HCT116 (cell line): Measurements from ENCODE around the gene FUOM. TPM values are rescaled to one million over a fixed set of nuclear protein-coding genes. Genes with fewer than 3 reads are reported as not detected.

Experiments used
- ATAC-seq: fragments of 200-7000 bp; cut with Tn5 transposase; 2 replicates; pipeline ENCODE4 v1.9.1; 2020; ENCODE audit warnings: mild to moderate bottlenecking, moderate library complexity
- BruUV-seq: library from RNA; stranded (reverse); fragments of 400-500 nt; replicated peaks from 2 replicates; lab custom pipeline; 2021; lab: Mats Ljungman, UMichigan
- CTCF ChIA-PET: fragments of 300-600 bp; sonication (Branson Sonifier 250); formaldehyde crosslinking; loops from one replicate; lab custom pipeline; 2021; ENCODE audit warnings: antibody characterized with exemption; lab: Charles Lee
- POLR2A ChIA-PET: fragments of 300-600, 350-600 bp; sonication (Branson Sonifier 250); formaldehyde crosslinking; loops from one replicate; lab custom pipeline; 2021; ENCODE audit warnings: antibody characterized with exemption; lab: Charles Lee
- RAD21 ChIA-PET, 2 experiments: fragments of 300-600 bp; sonication (Branson Sonifier 250); formaldehyde crosslinking; loops; one replicate each; lab custom pipeline; 2023; ENCODE audit warnings: low total read pairs in 2 of 2; ENCODE audit not compliant: uncharacterized antibody in 2 of 2, unreplicated experiment in 2 of 2, low non-redundant PET in 1 of 2; lab: Charles Lee
- DNase-seq: peaks from one replicate; pipeline ENCODE4 v3.0.0-alpha.2; 2010; ENCODE audit warnings: low read depth, low spot score
- H2AFZ ChIP-seq: fragments of 200-600 bp; shearing (Covaris generic), sonication (generic); 2 replicates; pipeline ENCODE4 v1.6.1; 2017; ENCODE audit warnings: low read depth, mixed run types, mixed read lengths, antibody characterized with exemption, low read length; ENCODE audit not compliant: poor library complexity, severe bottlenecking
- H3K27ac ChIP-seq: 2 replicates; pipeline ENCODE4 v1.5.1; 2012; ENCODE audit warnings: low read depth, low read length
- H3K27me3 ChIP-seq: fragments of 200-600 bp; sonication (generic); 2 replicates; pipeline ENCODE4 v1.6.1; 2016; ENCODE audit warnings: mixed run types, low read length, mixed read lengths; ENCODE audit not compliant: insufficient read depth
- H3K36me3 ChIP-seq, 2 experiments: fragments of 200-500 bp in 1 of 2; fragments of 200-600 bp in 1 of 2; sonication (Bioruptor generic) in 1 of 2; sonication (generic) in 1 of 2; 2 replicates each; pipeline versions ENCODE4 v1.5.1 to v1.6.1; 2014 to 2016; ENCODE audit warnings: low read length in 2 of 2, inconsistent platforms in 1 of 2, mixed read lengths in 1 of 2, mixed run types in 1 of 2; ENCODE audit not compliant: insufficient read depth in 2 of 2, control insufficient read depth in 1 of 2
- H3K4me1 ChIP-seq, 2 experiments: fragments of 200-600 bp in 1 of 2; sonication (generic) in 1 of 2; 2 replicates each; pipeline versions ENCODE4 v1.5.1 to v1.6.1; 2012 to 2017; ENCODE audit warnings: low read length in 2 of 2, inconsistent platforms in 1 of 2, mild to moderate bottlenecking in 1 of 2, mixed read lengths in 1 of 2, mixed run types in 1 of 2, moderate library complexity in 1 of 2; ENCODE audit not compliant: insufficient read depth in 2 of 2, control insufficient read depth in 1 of 2
- H3K4me2 ChIP-seq: fragments of 200-600 bp; sonication (generic); 2 replicates; pipeline ENCODE4 v1.6.1; 2017; ENCODE audit warnings: mixed run types, low read length, mixed read lengths
- H3K4me3 ChIP-seq, 2 experiments: fragments of 200-600 bp in 1 of 2; sonication (generic) in 1 of 2; replicated peaks in 1 of 2; 2 replicates each; pipeline ENCODE4 v1.5.1; 2011 to 2016; ENCODE audit warnings: low read length in 2 of 2, control low read depth in 1 of 2, low read depth in 1 of 2, mild to moderate bottlenecking in 1 of 2, mixed read lengths in 1 of 2, mixed run types in 1 of 2
- H3K79me2 ChIP-seq: fragments of 200-600 bp; sonication (generic); 2 replicates; pipeline ENCODE4 v1.6.1; 2017; ENCODE audit warnings: mild to moderate bottlenecking, mixed run types, low read length, moderate library complexity, mixed read lengths; ENCODE audit not compliant: insufficient read depth
- H3K9ac ChIP-seq: fragments of 200-600 bp; sonication (generic); 2 replicates; pipeline ENCODE4 v1.6.1; 2016; ENCODE audit warnings: low read length, mixed read lengths
- H3K9me2 ChIP-seq: fragments of 200-600 bp; sonication (generic), shearing (Covaris generic); 2 replicates; pipeline ENCODE4 v1.6.1; 2017; ENCODE audit warnings: mixed run types, mild to moderate bottlenecking, moderate library complexity; ENCODE audit not compliant: insufficient read depth
- H3K9me3 ChIP-seq, 2 experiments: fragments of 200-500 bp in 1 of 2; fragments of 200-600 bp in 1 of 2; sonication (Bioruptor generic) in 1 of 2; sonication (generic) in 1 of 2; 2 replicates each; pipeline ENCODE4 v1.6.1; 2014 to 2017; ENCODE audit warnings: low read length in 2 of 2, mixed read lengths in 2 of 2, inconsistent platforms in 1 of 2, low read depth in 1 of 2, mild to moderate bottlenecking in 1 of 2, mixed run types in 1 of 2, moderate library complexity in 1 of 2; ENCODE audit not compliant: control insufficient read depth in 1 of 2, insufficient read depth in 1 of 2
- H4K20me1 ChIP-seq: fragments of 200-600 bp; sonication (generic), shearing (Covaris generic); 2 replicates; pipeline ENCODE4 v1.6.1; 2017; ENCODE audit warnings: mixed run types, mild to moderate bottlenecking, moderate library complexity; ENCODE audit not compliant: insufficient read depth
- ELF1 ChIP-seq: IDR thresholded peaks from 2 replicates; pipeline ENCODE4 v1.6.1; 2012; ENCODE audit warnings: low read depth, borderline replicate concordance
- EZH2 ChIP-seq: fragments of 200-600 bp; sonication (generic); IDR thresholded peaks from 2 replicates; pipeline ENCODE4 v1.6.1; 2017; ENCODE audit warnings: antibody characterized with exemption, mixed run types
- EZH2phosphoT487 ChIP-seq: fragments of 200-600 bp; IDR thresholded peaks from 2 replicates; pipeline ENCODE4 v1.6.1; 2018; ENCODE audit warnings: antibody characterized with exemption, borderline replicate concordance
- FOSL1 ChIP-seq: IDR thresholded peaks from 2 replicates; pipeline ENCODE4 v1.6.1; 2012; ENCODE audit warnings: low read depth
- JUND ChIP-seq: IDR thresholded peaks from 2 replicates; pipeline ENCODE4 v1.6.1; 2012
- POLR2A ChIP-seq: IDR thresholded peaks from 2 replicates; pipeline ENCODE4 v1.7.0; 2011; ENCODE audit warnings: borderline replicate concordance; ENCODE audit not compliant: insufficient read depth, insufficient read length; ENCODE audit errors: extremely low read depth
- POLR2AphosphoS5 ChIP-seq: IDR thresholded peaks from 2 replicates; pipeline ENCODE4 v1.6.1; 2011; ENCODE audit warnings: mild to moderate bottlenecking, low read depth, low read length, moderate library complexity
- RAD21 ChIP-seq: IDR thresholded peaks from 2 replicates; pipeline ENCODE4 v1.6.1; 2012; ENCODE audit warnings: low read depth, mild to moderate bottlenecking
- SP1 ChIP-seq: IDR thresholded peaks from 2 replicates; pipeline ENCODE4 v1.6.1; 2012; ENCODE audit warnings: low read depth
- TCF7L2 ChIP-seq: IDR thresholded peaks from 2 replicates; pipeline ENCODE4 v1.7.0; 2011; ENCODE audit warnings: borderline replicate concordance, inconsistent platforms; ENCODE audit not compliant: insufficient read depth, insufficient read length; ENCODE audit errors: extremely low read depth
- YY1 ChIP-seq: IDR thresholded peaks from 2 replicates; pipeline ENCODE4 v1.6.1; 2011; ENCODE audit warnings: low read length, low read depth, moderate library complexity, mild to moderate bottlenecking; ENCODE audit not compliant: insufficient replicate concordance; ENCODE audit errors: extremely low read depth
- ZBTB33 ChIP-seq: IDR thresholded peaks from 2 replicates; pipeline ENCODE4 v1.6.1; 2011; ENCODE audit warnings: mild to moderate bottlenecking, low read length, moderate library complexity; ENCODE audit not compliant: insufficient replicate concordance; ENCODE audit errors: extremely low read depth
- ZFX ChIP-seq: fragments of 450-650 bp; IDR thresholded peaks from 2 replicates; pipeline ENCODE4 v1.6.1; 2017
- ZNF274 ChIP-seq: fragments of 200-500 bp; sonication (Bioruptor generic); IDR thresholded peaks from 2 replicates; pipeline ENCODE4 v1.6.1; 2014; ENCODE audit warnings: mild to moderate bottlenecking, low read depth, low read length, inconsistent platforms
- intact Hi-C: fragments of 100-400 bp; cut with micrococcal nuclease; formaldehyde crosslinking; loops from 2 replicates; pipeline ENCODE4 v1.10.0; 2022
- total RNA-seq: library from RNA; stranded (reverse); gene quantifications from one replicate; pipeline ENCODE4 v1.2.1, GENCODE V29; 2021; ENCODE audit not compliant: unreplicated experiment
- TF ChIP-seq, protein P1 (sequence below): IDR thresholded peaks from 2 replicates; pipeline ENCODE4 v1.6.1; 2012
- TF ChIP-seq, protein P2 (sequence below): IDR thresholded peaks from 2 replicates; pipeline ENCODE4 v1.6.1; 2012
- TF ChIP-seq, protein P3 (sequence below): IDR thresholded peaks from 2 replicates; pipeline ENCODE4 v1.6.1; 2012; ENCODE audit warnings: low read depth

Gene FUOM
- total RNA-seq, 1 experiment from 2014 or later = 21.5 TPM

GRCh38 chr10:133393401-133394063 is 35.7 kb upstream of the FUOM start:
- Histone ChIP-seq H3K4me1 (peaks cover 2 to 11% of the 10 kb centered on the region in 2 experiments), H3K27me3 (no peaks in the 10 kb centered on the region), H4K20me1 (no peaks in the 10 kb centered on the region), H3K79me2 (peaks cover 22% of the 10 kb centered on the region), H3K4me2 (peak overlapping the region; percentile 80), H3K4me3 (peak overlapping the region in 1 of 2 experiments; percentile 88; a peak in 3 of 4 replicates), H3K9ac (0 out of 2 replicates have a peak overlapping the region, but pooled peaks have one; percentile 8)
- intact Hi-C loops = no loop called here
- RAD21 ChIA-PET = no interaction called here
- DNase-seq (no peak), ATAC-seq (no peak)
- CTCF ChIA-PET = no interaction called here
- TF ChIP-seq, protein P1, sequence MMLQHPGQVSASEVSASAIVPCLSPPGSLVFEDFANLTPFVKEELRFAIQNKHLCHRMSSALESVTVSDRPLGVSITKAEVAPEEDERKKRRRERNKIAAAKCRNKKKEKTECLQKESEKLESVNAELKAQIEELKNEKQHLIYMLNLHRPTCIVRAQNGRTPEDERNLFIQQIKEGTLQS = no peak
- TF ChIP-seq ZBTB33 = no peak
- no peak for TF ChIP-seq JUND
- TF ChIP-seq, protein P2, sequence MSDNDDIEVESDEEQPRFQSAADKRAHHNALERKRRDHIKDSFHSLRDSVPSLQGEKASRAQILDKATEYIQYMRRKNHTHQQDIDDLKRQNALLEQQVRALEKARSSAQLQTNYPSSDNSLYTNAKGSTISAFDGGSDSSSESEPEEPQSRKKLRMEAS = no peak
- no peak for TF ChIP-seq FOSL1
- no peak for TF ChIP-seq POLR2AphosphoS5
- no peak for TF ChIP-seq ZFX
- TF ChIP-seq, protein P3, sequence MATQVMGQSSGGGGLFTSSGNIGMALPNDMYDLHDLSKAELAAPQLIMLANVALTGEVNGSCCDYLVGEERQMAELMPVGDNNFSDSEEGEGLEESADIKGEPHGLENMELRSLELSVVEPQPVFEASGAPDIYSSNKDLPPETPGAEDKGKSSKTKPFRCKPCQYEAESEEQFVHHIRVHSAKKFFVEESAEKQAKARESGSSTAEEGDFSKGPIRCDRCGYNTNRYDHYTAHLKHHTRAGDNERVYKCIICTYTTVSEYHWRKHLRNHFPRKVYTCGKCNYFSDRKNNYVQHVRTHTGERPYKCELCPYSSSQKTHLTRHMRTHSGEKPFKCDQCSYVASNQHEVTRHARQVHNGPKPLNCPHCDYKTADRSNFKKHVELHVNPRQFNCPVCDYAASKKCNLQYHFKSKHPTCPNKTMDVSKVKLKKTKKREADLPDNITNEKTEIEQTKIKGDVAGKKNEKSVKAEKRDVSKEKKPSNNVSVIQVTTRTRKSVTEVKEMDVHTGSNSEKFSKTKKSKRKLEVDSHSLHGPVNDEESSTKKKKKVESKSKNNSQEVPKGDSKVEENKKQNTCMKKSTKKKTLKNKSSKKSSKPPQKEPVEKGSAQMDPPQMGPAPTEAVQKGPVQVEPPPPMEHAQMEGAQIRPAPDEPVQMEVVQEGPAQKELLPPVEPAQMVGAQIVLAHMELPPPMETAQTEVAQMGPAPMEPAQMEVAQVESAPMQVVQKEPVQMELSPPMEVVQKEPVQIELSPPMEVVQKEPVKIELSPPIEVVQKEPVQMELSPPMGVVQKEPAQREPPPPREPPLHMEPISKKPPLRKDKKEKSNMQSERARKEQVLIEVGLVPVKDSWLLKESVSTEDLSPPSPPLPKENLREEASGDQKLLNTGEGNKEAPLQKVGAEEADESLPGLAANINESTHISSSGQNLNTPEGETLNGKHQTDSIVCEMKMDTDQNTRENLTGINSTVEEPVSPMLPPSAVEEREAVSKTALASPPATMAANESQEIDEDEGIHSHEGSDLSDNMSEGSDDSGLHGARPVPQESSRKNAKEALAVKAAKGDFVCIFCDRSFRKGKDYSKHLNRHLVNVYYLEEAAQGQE = no peak
- TF ChIP-seq POLR2A = no peak
- no peak for TF ChIP-seq SP1
- TF ChIP-seq TCF7L2 = no peak
- TF ChIP-seq EZH2 = no peak
- TF ChIP-seq YY1 = no peak
- no peak for TF ChIP-seq EZH2phosphoT487
- TF ChIP-seq ELF1 = no peak; the same call in 1 of the 2 replicates
- no peak for TF ChIP-seq RAD21
- no peak for TF ChIP-seq ZNF274
- TF ChIP-seq, all 23 proteins: peak for 0
- Histone ChIP-seq H3K9me3 (no peaks in the 10 kb centered on the region), H3K27ac (peak overlapping the region; percentile 80; the same call in 1 of the 2 replicates), H3K36me3 (peaks cover 3 to 7% of the 10 kb centered on the region in 2 experiments; a peak in 2 of 4 replicates), H3K9me2 (no peaks in the 10 kb centered on the region), H2AFZ (no peak overlapping the region)
- no TSS peak for BruUV-seq
- POLR2A ChIA-PET = no interaction called here
